HG02938 (cell line): Measurements from ENCODE around the gene CAPN7.

Experiments
- ATAC-seq: cut with Tn5 transposase; IDR thresholded peaks from one replicate; pipeline ENCODE4 v1.9.1; 2021; ENCODE audit warnings: mild to moderate bottlenecking, moderate library complexity; ENCODE audit not compliant: unreplicated experiment

The CAPN7 gene

GRCh38 chr3:15294929-15295328 is 88.9 kb downstream of the CAPN7 start:
- no peak for ATAC-seq

GRCh38 chr3:15295506-15295905 is 89.5 kb downstream of the CAPN7 start:
- ATAC-seq, result no peak

GRCh38 chr3:15297608-15298350 is 91.7 kb downstream of the CAPN7 start:
- no peak for ATAC-seq

GRCh38 chr3:15298504-15298903 is 92.5 kb downstream of the CAPN7 start:
- ATAC-seq, result no peak

- ATAC-seq, result no peak
Measured at GRCh38 chr3:15299036-15299435, 93.0 kb downstream of the CAPN7 start.

GRCh38 chr3:15300323-15301078 is 94.5 kb downstream of the CAPN7 start:
- no peak for ATAC-seq

GRCh38 chr3:15301761-15302160 is 95.7 kb downstream of the CAPN7 start:
- no peak for ATAC-seq
